A673 (cell line): ENCODE data around the gene TMEFF2. TPM values are rescaled to one million over a fixed set of nuclear protein-coding genes. Genes with fewer than 3 reads are reported as not detected.

ENCODE experiments used
- BruUV-seq: library from RNA; stranded (reverse); fragments of 400-500 nt; replicated peaks from 2 replicates; lab custom pipeline; 2021; lab: Mats Ljungman, UMichigan
- CTCF ChIA-PET: fragments of 300-600 bp; sonication (Branson Sonifier 250); formaldehyde crosslinking; loops from one replicate; lab custom pipeline; 2022; ENCODE audit warnings: antibody characterized with exemption; lab: Charles Lee
- POLR2A ChIA-PET: fragments of 300-600 bp; sonication (Branson Sonifier 250); formaldehyde crosslinking; loops from one replicate; lab custom pipeline; 2022; ENCODE audit warnings: antibody characterized with exemption; ENCODE audit not compliant: low non-redundant PET; lab: Charles Lee
- DNase-seq: peaks from one replicate; pipeline ENCODE4 v3.0.0-alpha.2; 2015; ENCODE audit warnings: low spot score
- H3K27ac ChIP-seq: fragments of 200-600 bp; sonication (generic); 2 replicates; pipeline ENCODE4 v1.5.1; 2016; ENCODE audit warnings: mixed run types, low read depth, mild to moderate bottlenecking, mixed read lengths, antibody characterized with exemption, low read length; ENCODE audit not compliant: poor library complexity, severe bottlenecking
- H3K27me3 ChIP-seq: fragments of 200-600 bp; sonication (generic); replicated peaks from 2 replicates; pipeline ENCODE4 v1.6.1; 2017; ENCODE audit warnings: mixed run types, low read depth, mild to moderate bottlenecking, mixed read lengths, antibody characterized with exemption, low read length; ENCODE audit not compliant: insufficient read depth, poor library complexity
- H3K36me3 ChIP-seq: fragments of 200-600 bp; sonication (generic); 2 replicates; pipeline ENCODE4 v1.6.1; 2016; ENCODE audit warnings: mixed run types, mild to moderate bottlenecking, mixed read lengths, antibody characterized with exemption, low read length; ENCODE audit not compliant: insufficient read depth, poor library complexity, severe bottlenecking
- H3K4me1 ChIP-seq: fragments of 200-600 bp; sonication (generic); 2 replicates; pipeline ENCODE4 v1.6.1; 2017; ENCODE audit warnings: mixed run types, mild to moderate bottlenecking, mixed read lengths, antibody characterized with exemption, low read length; ENCODE audit not compliant: insufficient read depth, poor library complexity, severe bottlenecking
- H3K4me3 ChIP-seq: fragments of 200-600 bp; sonication (generic); 2 replicates; pipeline ENCODE4 v1.5.1; 2016; ENCODE audit warnings: low read depth, mixed run types, mild to moderate bottlenecking, mixed read lengths, low read length; ENCODE audit not compliant: poor library complexity, severe bottlenecking
- H3K9me3 ChIP-seq: fragments of 200-600 bp; sonication (generic); 2 replicates; pipeline ENCODE4 v1.6.1; 2016; ENCODE audit warnings: mixed run types, low read depth, mild to moderate bottlenecking, mixed read lengths, antibody characterized with exemption, low read length; ENCODE audit not compliant: poor library complexity, severe bottlenecking
- EZH2 ChIP-seq: fragments of 200-600 bp; sonication (generic); IDR thresholded peaks from 2 replicates; pipeline ENCODE4 v1.6.1; 2017; ENCODE audit warnings: borderline replicate concordance, low read depth, mild to moderate bottlenecking, mixed read lengths, antibody characterized with exemption, low read length; ENCODE audit not compliant: poor library complexity, severe bottlenecking
- intact Hi-C: fragments of 100-400 bp; cut with micrococcal nuclease; formaldehyde crosslinking; loops from one replicate; pipeline ENCODE4 v1.10.0; 2022; ENCODE audit not compliant: unreplicated experiment
- total RNA-seq: library from RNA; stranded (reverse); gene quantifications from 2 replicates; pipeline ENCODE4 v1.2.3, GENCODE V29; 2021
- TF ChIP-seq, protein P1 (sequence below): fragments of 300-800, 200-600 bp; sonication (generic); conservative IDR thresholded peaks from 2 replicates; pipeline ENCODE4 v1.5.1; 2017; ENCODE audit warnings: low read depth, mild to moderate bottlenecking, antibody characterized with exemption, low read length, moderate library complexity, mixed read lengths

The TMEFF2 gene
- total RNA-seq, 1 experiment from 2014 or later, result 7.0 TPM

DNA sequence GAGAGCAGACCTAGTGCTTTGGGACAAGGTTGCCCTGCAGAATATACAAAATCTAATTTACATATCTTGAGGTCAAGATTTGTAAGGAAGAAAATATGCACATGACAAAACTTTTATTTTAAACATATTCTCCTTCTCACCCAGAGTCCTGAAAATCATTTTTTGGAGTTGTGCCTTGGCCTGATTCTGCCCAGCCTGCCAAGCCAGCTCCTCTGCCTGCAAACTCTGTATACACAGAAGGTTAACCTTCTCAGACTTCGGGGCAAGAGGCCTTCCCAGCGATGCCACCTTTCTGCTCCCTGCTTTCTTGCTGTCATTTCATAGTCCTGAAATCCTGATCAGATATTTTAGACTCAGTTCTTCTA lies 252.0 kb downstream of the TMEFF2 start:
- ChIA-PET POLR2A (no interaction called here), CTCF (no interaction called here)
- Histone ChIP-seq H3K4me1 (peaks cover 26% of the 10 kb centered on the region), H3K9me3 (no peaks in the 10 kb centered on the region), H3K27me3 (no peaks in the 10 kb centered on the region), H3K27ac (no peak overlapping the region), H3K36me3 (no peaks in the 10 kb centered on the region), H3K4me3 (no peak overlapping the region)
- intact Hi-C loops, result no loop called here
- DNase-seq, result no peak
- BruUV-seq, result no TSS peak
- TF ChIP-seq EZH2, result no peak
- TF ChIP-seq, protein P1, sequence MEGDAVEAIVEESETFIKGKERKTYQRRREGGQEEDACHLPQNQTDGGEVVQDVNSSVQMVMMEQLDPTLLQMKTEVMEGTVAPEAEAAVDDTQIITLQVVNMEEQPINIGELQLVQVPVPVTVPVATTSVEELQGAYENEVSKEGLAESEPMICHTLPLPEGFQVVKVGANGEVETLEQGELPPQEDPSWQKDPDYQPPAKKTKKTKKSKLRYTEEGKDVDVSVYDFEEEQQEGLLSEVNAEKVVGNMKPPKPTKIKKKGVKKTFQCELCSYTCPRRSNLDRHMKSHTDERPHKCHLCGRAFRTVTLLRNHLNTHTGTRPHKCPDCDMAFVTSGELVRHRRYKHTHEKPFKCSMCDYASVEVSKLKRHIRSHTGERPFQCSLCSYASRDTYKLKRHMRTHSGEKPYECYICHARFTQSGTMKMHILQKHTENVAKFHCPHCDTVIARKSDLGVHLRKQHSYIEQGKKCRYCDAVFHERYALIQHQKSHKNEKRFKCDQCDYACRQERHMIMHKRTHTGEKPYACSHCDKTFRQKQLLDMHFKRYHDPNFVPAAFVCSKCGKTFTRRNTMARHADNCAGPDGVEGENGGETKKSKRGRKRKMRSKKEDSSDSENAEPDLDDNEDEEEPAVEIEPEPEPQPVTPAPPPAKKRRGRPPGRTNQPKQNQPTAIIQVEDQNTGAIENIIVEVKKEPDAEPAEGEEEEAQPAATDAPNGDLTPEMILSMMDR, result no peak

DNA sequence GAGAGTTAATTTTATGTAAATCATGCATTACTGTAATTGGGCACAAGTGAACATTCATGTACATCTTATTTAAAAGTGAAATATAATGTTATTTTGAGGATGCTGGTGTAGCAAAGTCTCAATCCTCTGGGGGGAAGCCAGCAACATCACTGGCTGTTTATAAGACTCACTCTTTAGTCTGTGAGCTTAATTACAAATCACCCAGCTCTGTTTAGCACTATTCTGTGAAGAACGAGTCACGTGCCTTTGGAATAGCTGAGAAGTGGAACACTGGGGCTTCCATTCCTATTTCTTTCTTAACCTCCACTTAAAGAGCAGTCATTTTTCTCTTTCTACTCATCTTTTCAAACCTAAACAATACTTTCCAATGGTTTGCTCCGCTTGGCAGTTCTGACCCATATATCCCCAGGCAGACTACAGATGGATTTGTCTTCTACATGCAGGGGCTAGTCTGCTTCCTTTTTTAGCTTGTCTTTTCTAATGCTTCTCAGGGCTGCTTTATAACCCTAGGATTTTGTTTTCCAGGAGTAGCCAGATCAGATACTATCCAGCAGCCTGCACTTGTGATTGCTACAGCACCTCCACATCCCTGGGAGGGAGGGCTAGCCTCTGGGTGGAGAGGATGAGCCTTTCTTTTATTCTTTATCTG lies 252.5 kb downstream of the TMEFF2 start:
- Histone ChIP-seq H3K4me3 (no peak overlapping the region), H3K27ac (no peak overlapping the region), H3K27me3 (no peaks in the 10 kb centered on the region), H3K4me1 (peaks cover 28% of the 10 kb centered on the region), H3K36me3 (no peaks in the 10 kb centered on the region), H3K9me3 (no peaks in the 10 kb centered on the region)
- POLR2A ChIA-PET, result no interaction called here
- intact Hi-C loops, result no loop called here
- DNase-seq, result no peak
- BruUV-seq, result no TSS peak
- CTCF ChIA-PET, result no interaction called here
- no peak for TF ChIP-seq EZH2
- TF ChIP-seq, protein P1, result no peak

DNA sequence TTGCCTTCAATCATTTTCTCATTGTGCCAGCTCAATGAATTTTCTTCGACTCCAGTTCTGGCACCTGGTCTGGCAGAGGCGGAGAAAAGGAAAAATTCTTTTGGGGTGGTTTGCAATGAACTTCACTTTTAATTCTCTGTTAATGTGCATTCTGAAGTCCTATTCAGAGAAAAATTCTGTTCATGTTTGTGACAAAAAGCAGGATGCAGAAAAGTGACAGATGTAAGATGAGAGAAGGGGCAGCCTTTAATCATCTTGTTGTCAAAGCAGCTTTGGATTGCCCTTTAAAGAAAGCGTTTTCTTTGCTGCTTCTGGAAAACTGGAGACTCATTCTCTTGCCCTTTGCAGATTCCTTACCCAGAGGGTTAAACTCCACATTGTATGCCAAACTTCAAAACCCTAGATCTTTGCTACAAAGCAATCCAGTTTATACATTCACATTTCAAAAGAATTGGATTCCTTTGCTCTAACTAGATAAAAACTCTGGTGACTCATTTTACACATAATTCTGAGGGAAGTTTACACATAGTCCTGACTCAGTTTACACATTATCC lies 253.3 kb downstream of the TMEFF2 start:
- Histone ChIP-seq H3K27ac (no peak overlapping the region), H3K27me3 (no peaks in the 10 kb centered on the region), H3K4me1 (peaks cover 28% of the 10 kb centered on the region), H3K9me3 (no peaks in the 10 kb centered on the region), H3K36me3 (no peaks in the 10 kb centered on the region), H3K4me3 (no peak overlapping the region)
- TF ChIP-seq, protein P1, result no peak
- no peak for TF ChIP-seq EZH2
- intact Hi-C loops, result no loop called here
- CTCF ChIA-PET, result no interaction called here
- no TSS peak for BruUV-seq
- DNase-seq, result no peak
- POLR2A ChIA-PET, result no interaction called here
